ENCODE measurements around the gene ZNF324. TPM values are rescaled to one million over a fixed set of nuclear protein-coding genes. Genes with fewer than 3 reads are reported as not detected.

The ZNF324 gene
- total and polyA plus RNA-seq, 2 of the 8 experiments (the other 6 are each of a cell fraction or from before 2014, with no cell fraction given) = 5.1 to 5.8 TPM

- CTCF ChIA-PET (ENCODE audit: partially characterized antibody) = interaction anchor here (0.6 to 5.2 kb wide), 36 partner anchors 9 to 1424 kb away, joined by 3 to 35 read pairs (median 4); partner anchors contain the start of genes CHMP2A, TRIM28, UBE2M and ZNF324
- Histone ChIP-seq H2BK12ac (ENCODE audit: low read depth, low read length) (no peak overlapping the region), H3K27me3 (replicated peaks in 1 of 4; ENCODE audit: control insufficient read depth in 3 of 4, extremely low read depth in 1 of 4, insufficient read depth in 3 of 4, low read length in 3 of 4) (no peaks in the 10 kb centered on the region; a peak in 1 of 7 replicates), H3K27ac (ENCODE audit: low read depth, low read length) (peak overlapping the region; percentile 91), H3K4me2 (ENCODE audit: insufficient read depth in 1 of 2, low read depth in 2 of 2, low read length in 2 of 2) (peak overlapping the region; percentile 67 to 85), H3K23me2 (ENCODE audit: low read depth, low read length) (peaks cover 11% of the 10 kb centered on the region), H3K23ac (ENCODE audit: insufficient read length) (no peak overlapping the region), H3K9ac (replicated peaks in 1 of 4; ENCODE audit: extremely low read depth in 1 of 4, low read depth in 3 of 4, low read length in 3 of 4) (peak overlapping the region; percentile 43 to 90 (median 74)), H3K79me1 (ENCODE audit: low read depth, low read length) (peaks cover 5% of the 10 kb centered on the region), H2AFZ (ENCODE audit: low read length) (no peak overlapping the region), H3K56ac (replicated peaks; ENCODE audit: insufficient read length, low read depth, low read length) (peak overlapping the region; percentile 51), H3K9me3 (ENCODE audit: insufficient read depth in 2 of 2, low read depth in 1 of 2, low read length in 1 of 2) (no peaks in the 10 kb centered on the region), H3K36me3 (ENCODE audit: control insufficient read depth in 2 of 4, insufficient read depth in 4 of 4, low read length in 3 of 4) (peaks cover 0 to 9% (median 2%) of the 10 kb centered on the region in 4 experiments; a peak in 2 of 8 replicates), H4K8ac (ENCODE audit: extremely low read depth, insufficient read depth, low read length) (peak overlapping the region; percentile 96), H4K5ac (ENCODE audit: insufficient read length, low read depth, low read length) (no peak overlapping the region), H2AK5ac (ENCODE audit: low read depth, low read length) (0 out of 2 replicates have a peak overlapping the region, but pooled peaks have one; percentile 44), H2BK5ac (ENCODE audit: low read depth, low read length) (peak overlapping the region; percentile 89), H2BK20ac (ENCODE audit: low read length) (no peak overlapping the region), H3K79me2 (ENCODE audit: control insufficient read depth in 1 of 2, insufficient read depth in 2 of 2, low read length in 2 of 2) (peaks cover 0 to 17% of the 10 kb centered on the region in 2 experiments; a peak in 1 of 4 replicates), H3K18ac (ENCODE audit: extremely low read depth, low read length) (peak overlapping the region; percentile 78; the same call in 1 of the 2 replicates), H2BK120ac (replicated peaks; ENCODE audit: low read depth, low read length) (no peak overlapping the region), H4K91ac (replicated peaks; ENCODE audit: insufficient read length, low read length) (peak overlapping the region; percentile 54), H3K4ac (replicated peaks; ENCODE audit: insufficient read length, low read depth, low read length) (no peak overlapping the region), H2BK15ac (ENCODE audit: low read length) (peak overlapping the region; percentile 88; the same call in 1 of the 2 replicates), H3K14ac (ENCODE audit: insufficient read length) (no peak overlapping the region), H3K4me1 (replicated peaks in 1 of 4; ENCODE audit: control insufficient read depth in 3 of 4, insufficient read depth in 4 of 4, low read length in 3 of 4) (peaks cover 0 to 35% (median 20%) of the 10 kb centered on the region in 4 experiments; a peak in 6 of 7 replicates), H4K20me1 (replicated peaks in 1 of 2; ENCODE audit: control insufficient read depth in 1 of 2, insufficient read depth in 2 of 2, low read length in 2 of 2) (peaks cover 2 to 9% of the 10 kb centered on the region in 2 experiments), H3K4me3 (ENCODE audit: extremely low read depth in 1 of 4, insufficient read depth in 2 of 4, low read depth in 3 of 4, low read length in 4 of 4) (peak overlapping the region; percentile 54 to 87 (median 70))
- no peak for FAIRE-seq
- 38% methylated on average over 20 of the region's 22 CpGs; no CpG with 5 or more reads in 1 of the 2 experiments for WGBS, 2 experiments (ENCODE audit: extremely low coverage in 1 of 2, insufficient coverage in 1 of 2, insufficient read length in 1 of 2, insufficient replicate concordance in 2 of 2, low coverage in 1 of 2, low lambda C conversion rate in 2 of 2, missing lambda C conversion rate in 1 of 2)
- TF ChIP-seq KDM4A (IDR thresholded peaks at IDR 0.05; ENCODE audit: low read depth, low read length, severe bottlenecking) (peak; percentile 9), SAP30 (IDR thresholded peaks at IDR 0.05; ENCODE audit: insufficient read depth, insufficient replicate concordance, low read length) (no peak), POLR2AphosphoS5 (IDR thresholded peaks at IDR 0.05; ENCODE audit: low read depth, low read length) (no peak)
- POLR2A ChIA-PET (ENCODE audit: partially characterized antibody) = interaction anchor here (0.7 to 21.3 kb wide), 28 partner anchors 10 to 162 kb away, joined by 3 to 650 read pairs (median 6); partner anchors contain the start of genes CHMP2A, RNF225, RPS5 and TRIM28
- DNase-seq (ENCODE audit: low read depth in 1 of 2, low spot score in 2 of 2) = no peak
These were observed 51.6 kb downstream of the ZNF324 start for GRCh38 chr19:58518256-58519086.
